ENCODE data around the gene ELAVL1. TPM values are rescaled to one million over a fixed set of nuclear protein-coding genes. Genes with fewer than 3 reads are reported as not detected.

ELAVL1 gene
- total RNA-seq, 1 donor from 2014 or later: 83.5 TPM

GRCh38 chr19:7928334-7928706 is 77.1 kb downstream of the ELAVL1 start:
- CTCF ChIA-PET: interaction anchor here (0.9 kb wide), 1 partner anchor 10 kb away, joined by 4 read pairs; no protein-coding TSS in a partner anchor
- POLR2A ChIA-PET: interaction anchor here (1.3 kb wide), 1 partner anchor 15 kb away, joined by 3 read pairs; the partner anchor contains the start of gene TIMM44
- H3K4me3 Mint-ChIP-seq: peak overlapping the region; percentile 19
- H3K36me3 Mint-ChIP-seq (ENCODE audit: low read depth): peaks cover 34% of the 10 kb centered on the region
- peaks cover 12% of the 10 kb centered on the region for H3K4me1 Mint-ChIP-seq
- intact Hi-C loops (cut with micrococcal nuclease): loop anchor here (5.0 to 10.0 kb wide), 3 partner anchors 74 to 394 kb away; partner anchors contain the start of gene PNPLA6
- TF ChIP-seq, protein P1, sequence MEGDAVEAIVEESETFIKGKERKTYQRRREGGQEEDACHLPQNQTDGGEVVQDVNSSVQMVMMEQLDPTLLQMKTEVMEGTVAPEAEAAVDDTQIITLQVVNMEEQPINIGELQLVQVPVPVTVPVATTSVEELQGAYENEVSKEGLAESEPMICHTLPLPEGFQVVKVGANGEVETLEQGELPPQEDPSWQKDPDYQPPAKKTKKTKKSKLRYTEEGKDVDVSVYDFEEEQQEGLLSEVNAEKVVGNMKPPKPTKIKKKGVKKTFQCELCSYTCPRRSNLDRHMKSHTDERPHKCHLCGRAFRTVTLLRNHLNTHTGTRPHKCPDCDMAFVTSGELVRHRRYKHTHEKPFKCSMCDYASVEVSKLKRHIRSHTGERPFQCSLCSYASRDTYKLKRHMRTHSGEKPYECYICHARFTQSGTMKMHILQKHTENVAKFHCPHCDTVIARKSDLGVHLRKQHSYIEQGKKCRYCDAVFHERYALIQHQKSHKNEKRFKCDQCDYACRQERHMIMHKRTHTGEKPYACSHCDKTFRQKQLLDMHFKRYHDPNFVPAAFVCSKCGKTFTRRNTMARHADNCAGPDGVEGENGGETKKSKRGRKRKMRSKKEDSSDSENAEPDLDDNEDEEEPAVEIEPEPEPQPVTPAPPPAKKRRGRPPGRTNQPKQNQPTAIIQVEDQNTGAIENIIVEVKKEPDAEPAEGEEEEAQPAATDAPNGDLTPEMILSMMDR (IDR thresholded peaks at IDR 0.05): no peak
- ATAC-seq (ENCODE audit: low read depth) (no peak), DNase-seq (no peak)
- no peaks in the 10 kb centered on the region for H3K9me3 Mint-ChIP-seq
- peaks cover 1% of the 10 kb centered on the region for H3K27me3 Mint-ChIP-seq
- no peak overlapping the region for H3K27ac Mint-ChIP-seq

DNA sequence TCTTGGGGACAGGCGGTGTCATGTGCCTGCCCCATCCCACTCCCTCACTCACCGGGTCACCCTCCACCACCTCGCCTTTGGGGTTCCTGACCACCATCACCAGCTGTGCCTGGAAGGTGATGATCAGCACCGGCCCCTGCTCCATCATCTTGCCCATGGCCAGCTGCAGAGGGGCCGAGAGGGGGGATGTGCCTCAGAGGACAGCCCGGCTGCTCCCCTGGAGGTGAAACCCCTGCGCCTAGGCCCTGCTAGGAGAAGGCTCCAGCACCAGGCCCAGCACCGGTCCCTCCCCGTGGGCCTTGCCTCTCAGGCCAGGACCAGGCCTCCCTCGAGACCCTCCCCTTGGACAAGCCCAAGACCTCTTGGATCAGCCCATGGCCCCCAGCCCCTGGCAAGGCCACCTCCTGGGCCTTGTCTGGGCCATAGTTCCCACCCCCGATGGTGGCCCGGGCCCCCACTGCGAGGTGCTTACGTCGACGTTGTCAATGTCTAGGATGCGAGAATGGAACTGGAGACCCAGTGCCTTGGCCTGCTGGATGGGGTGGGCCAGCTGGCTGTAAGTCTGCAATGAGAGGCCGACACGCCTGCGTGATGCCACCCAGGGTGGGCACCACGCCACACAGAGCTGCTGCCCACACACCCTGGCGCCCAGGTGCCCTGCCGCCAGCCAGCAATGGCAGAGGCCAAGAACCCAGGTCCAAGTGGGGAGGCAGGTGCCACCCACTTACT is 77.7 kb downstream of the ELAVL1 start:
- TF ChIP-seq, protein P1 (IDR thresholded peaks at IDR 0.05): no peak
- no peak for DNase-seq
- POLR2A ChIA-PET: interaction anchor here (0.8 to 1.3 kb wide), 2 partner anchors 16 to 1832 kb away, joined by 3 read pairs; partner anchors contain the start of gene TIMM44

DNA sequence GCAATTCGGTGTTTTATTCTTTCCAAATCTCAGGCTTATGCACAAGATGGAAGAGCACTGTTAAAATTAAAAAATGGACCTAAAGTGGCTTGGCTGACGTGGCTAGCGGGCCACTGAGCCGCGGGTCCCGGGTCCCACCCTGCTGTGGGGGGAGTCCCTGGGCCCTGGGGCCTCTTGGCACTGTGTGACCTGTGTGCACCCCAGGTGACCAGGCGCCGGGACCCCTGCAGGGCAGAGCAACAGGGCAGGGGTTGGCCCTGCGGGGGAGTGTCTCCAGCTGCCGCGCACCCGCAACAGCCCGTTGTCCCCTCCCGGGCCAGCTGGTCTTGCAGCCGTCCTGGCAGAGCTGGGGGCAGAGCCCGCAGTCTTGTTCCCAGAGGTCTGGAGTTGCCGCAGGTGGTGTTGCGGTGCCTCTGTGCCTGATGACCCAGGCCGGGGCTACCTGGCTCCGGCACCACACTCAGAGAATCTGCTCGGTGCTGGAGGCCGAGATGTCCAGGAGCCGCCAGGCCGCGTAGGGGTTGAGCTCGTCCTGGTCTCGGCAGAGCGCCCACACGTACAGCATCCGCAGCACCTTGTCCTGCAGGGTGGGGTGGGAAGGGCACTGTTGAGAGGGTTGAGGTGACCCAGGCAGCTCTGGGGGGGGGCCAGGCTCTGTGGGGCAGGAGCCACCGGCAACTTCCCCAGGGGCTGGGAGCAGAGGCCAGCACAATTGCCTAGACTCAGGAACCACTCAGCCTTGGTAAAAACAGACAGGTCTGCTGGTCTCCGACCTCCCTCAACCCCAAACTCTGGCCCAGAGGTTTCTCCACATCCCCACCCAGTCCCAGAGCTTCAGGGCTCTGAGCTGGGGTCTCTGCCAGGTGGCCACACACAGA is 78.5 kb downstream of the ELAVL1 start:
- ATAC-seq (ENCODE audit: low read depth) (no peak), DNase-seq (no peak)
- Mint-ChIP-seq H3K4me3 (peak overlapping the region; percentile 70), H3K4me1 (peaks cover 19% of the 10 kb centered on the region), H3K27me3 (peaks cover 1% of the 10 kb centered on the region), H3K36me3 (ENCODE audit: low read depth) (peaks cover 29% of the 10 kb centered on the region), H3K27ac (no peak overlapping the region), H3K9me3 (no peaks in the 10 kb centered on the region)
- TF ChIP-seq, protein P1 (IDR thresholded peaks at IDR 0.05): no peak
- CTCF ChIA-PET: interaction anchor here (0.8 to 1.1 kb wide), 2 partner anchors 17 kb away, joined by 3 read pairs; partner anchors contain the start of gene TIMM44
- POLR2A ChIA-PET: interaction anchor here (0.7 to 1.3 kb wide), 5 partner anchors 16 to 1831 kb away, joined by 3 to 4 read pairs (median 3); partner anchors contain the start of gene TIMM44
- intact Hi-C loops (cut with micrococcal nuclease): loop anchor here (5.0 to 10.0 kb wide), 3 partner anchors 75 to 392 kb away; partner anchors contain the start of gene PNPLA6

More for the DNA sequence above, 77.7 kb downstream of the ELAVL1 start:
- no peak for ATAC-seq (ENCODE audit: low read depth)
- H3K4me3 Mint-ChIP-seq: no peak overlapping the region
- no peaks in the 10 kb centered on the region for H3K9me3 Mint-ChIP-seq
- H3K4me1 Mint-ChIP-seq: peaks cover 15% of the 10 kb centered on the region
- no peak overlapping the region for H3K27ac Mint-ChIP-seq
- CTCF ChIA-PET: interaction anchor here (1.1 kb wide), 1 partner anchor 16 kb away, joined by 3 read pairs; the partner anchor contains the start of gene TIMM44
- intact Hi-C loops (cut with micrococcal nuclease): loop anchor here (5.0 to 10.0 kb wide), 3 partner anchors 75 to 393 kb away; partner anchors contain the start of gene PNPLA6
- peaks cover 32% of the 10 kb centered on the region for H3K36me3 Mint-ChIP-seq (ENCODE audit: low read depth)
- peaks cover 1% of the 10 kb centered on the region for H3K27me3 Mint-ChIP-seq

- ChIA-PET CTCF (interaction anchor here (0.8 kb wide), 1 partner anchor 18 kb away, joined by 3 read pairs; the partner anchor contains the start of gene TIMM44), POLR2A (interaction anchor here (0.7 to 1.3 kb wide), 3 partner anchors 17 to 60 kb away, joined by 3 to 4 read pairs (median 3); partner anchors contain the start of gene TIMM44)
- Mint-ChIP-seq H3K36me3 (ENCODE audit: low read depth) (peaks cover 25% of the 10 kb centered on the region), H3K4me3 (peak within 1 kb of the TSS; percentile 84), H3K4me1 (peaks cover 26% of the 10 kb centered on the region), H3K9me3 (no peaks in the 10 kb centered on the region), H3K27ac (no peak within 1 kb of the TSS), H3K27me3 (peaks cover 1% of the 10 kb centered on the region)
- ATAC-seq (ENCODE audit: low read depth): peak; percentile 56
- peak; percentile 83 for DNase-seq
- intact Hi-C loops (cut with micrococcal nuclease): loop anchor here (5.0 to 10.0 kb wide), 3 partner anchors 76 to 391 kb away; partner anchors contain the start of gene PNPLA6
- TF ChIP-seq, protein P1 (IDR thresholded peaks at IDR 0.05): no peak
These were observed 79.3 kb downstream of the ELAVL1 start, which contains the start of gene CTXN1 for GRCh38 chr19:7926021-7926726. Gene CTXN1 (minus strand): TSS chr19:7926135. CDS start chr19:7925538, 597 bp downstream.
